KMS-11 (cell line): ENCODE data around the gene SORL1-AS1.

Experiments used
- H2AFZ ChIP-seq: fragments of 200-600 bp; sonication (generic); 2 replicates; pipeline ENCODE4 v1.6.1; 2016; ENCODE audit warnings: antibody characterized with exemption, mixed run types, low read depth
- H3K27ac ChIP-seq: fragments of 200-600 bp; sonication (generic); 2 replicates; pipeline ENCODE4 v1.6.1; 2016; ENCODE audit warnings: mild to moderate bottlenecking, mixed run types
- H3K27me3 ChIP-seq: fragments of 200-600 bp; sonication (generic); 2 replicates; pipeline ENCODE4 v1.6.1; 2017; ENCODE audit warnings: mild to moderate bottlenecking, low read depth, mixed run types, moderate library complexity; ENCODE audit not compliant: insufficient read depth
- H3K36me3 ChIP-seq: fragments of 200-600 bp; sonication (generic); 2 replicates; pipeline ENCODE4 v1.6.1; 2017; ENCODE audit warnings: mild to moderate bottlenecking, mixed run types; ENCODE audit not compliant: insufficient read depth
- H3K4me1 ChIP-seq: fragments of 200-600 bp; sonication (generic); 2 replicates; pipeline ENCODE4 v1.6.1; 2016; ENCODE audit warnings: mild to moderate bottlenecking, low read depth, mixed run types; ENCODE audit not compliant: poor library complexity, severe bottlenecking
- H3K4me2 ChIP-seq: fragments of 200-600 bp; sonication (generic); 2 replicates; pipeline ENCODE4 v1.7.0; 2016; ENCODE audit warnings: mild to moderate bottlenecking, mixed run types
- H3K4me3 ChIP-seq: fragments of 200-600 bp; sonication (generic); IDR thresholded peaks from 2 replicates; pipeline ENCODE4 v1.6.1; 2017; ENCODE audit warnings: low read depth, low read length, mixed read lengths; ENCODE audit not compliant: insufficient read depth
- H3K79me2 ChIP-seq: fragments of 200-600 bp; sonication (generic); 2 replicates; pipeline ENCODE4 v1.6.1; 2016; ENCODE audit warnings: low read depth, mixed run types; ENCODE audit not compliant: insufficient read depth
- H3K9ac ChIP-seq: fragments of 200-600 bp; sonication (generic); 2 replicates; pipeline ENCODE4 v1.6.1; 2016; ENCODE audit warnings: mild to moderate bottlenecking, mixed run types
- H4K20me1 ChIP-seq: fragments of 200-600 bp; sonication (generic); 2 replicates; pipeline ENCODE4 v1.6.1; 2016; ENCODE audit warnings: mild to moderate bottlenecking, mixed run types; ENCODE audit not compliant: insufficient read depth
- CTCF ChIP-seq: fragments of 200-600 bp; sonication (generic); conservative IDR thresholded peaks from 2 replicates; pipeline ENCODE4 v1.6.1; 2017; ENCODE audit warnings: low read depth, mild to moderate bottlenecking, antibody characterized with exemption, low read length, moderate library complexity, mixed read lengths

Gene SORL1-AS1

GRCh38 chr11:121419836-121420235 lies 32.9 kb downstream of the SORL1-AS1 start:
- H4K20me1 ChIP-seq = no peaks in the 10 kb centered on the region
- peak overlapping the region; percentile 73 for H3K4me2 ChIP-seq
- TF ChIP-seq CTCF = no peak
- peaks cover 76% of the 10 kb centered on the region for H3K4me1 ChIP-seq
- peak overlapping the region; percentile 75 for H3K27ac ChIP-seq
- H3K4me3 ChIP-seq = no peak overlapping the region
- peak overlapping the region; percentile 25; the same call in 1 of the 2 replicates for H3K9ac ChIP-seq
- no peak overlapping the region for H2AFZ ChIP-seq
- no peaks in the 10 kb centered on the region for H3K27me3 ChIP-seq
- no peaks in the 10 kb centered on the region for H3K79me2 ChIP-seq
- no peaks in the 10 kb centered on the region for H3K36me3 ChIP-seq

- Histone ChIP-seq H3K9ac (no peak overlapping the region; the same call in 1 of the 2 replicates), H3K79me2 (no peaks in the 10 kb centered on the region), H3K27me3 (no peaks in the 10 kb centered on the region), H3K4me2 (peak overlapping the region; percentile 73), H4K20me1 (no peaks in the 10 kb centered on the region), H3K36me3 (no peaks in the 10 kb centered on the region), H3K27ac (peak overlapping the region; percentile 75), H3K4me3 (no peak overlapping the region), H2AFZ (no peak overlapping the region), H3K4me1 (peaks cover 76% of the 10 kb centered on the region)
- TF ChIP-seq CTCF = no peak
These were observed 34.1 kb downstream of the SORL1-AS1 start for GRCh38 chr11:121418625-121419114.

- H3K9ac ChIP-seq = no peak overlapping the region; the same call in 1 of the 2 replicates
These were observed 35.2 kb downstream of the SORL1-AS1 start for GRCh38 chr11:121417607-121418006.

GRCh38 chr11:121417055-121417551 lies 35.7 kb downstream of the SORL1-AS1 start:
- no peak for TF ChIP-seq CTCF
- Histone ChIP-seq H3K79me2 (no peaks in the 10 kb centered on the region), H3K4me1 (peaks cover 67% of the 10 kb centered on the region), H3K4me2 (peak overlapping the region; percentile 63; the same call in 1 of the 2 replicates), H3K27ac (peak overlapping the region; percentile 75), H3K4me3 (no peak overlapping the region), H4K20me1 (no peaks in the 10 kb centered on the region), H2AFZ (no peak overlapping the region), H3K27me3 (no peaks in the 10 kb centered on the region), H3K9ac (no peak overlapping the region; the same call in 1 of the 2 replicates), H3K36me3 (no peaks in the 10 kb centered on the region)

More at GRCh38 chr11:121417607-121418006, 35.2 kb downstream of the SORL1-AS1 start:
- Histone ChIP-seq H4K20me1 (no peaks in the 10 kb centered on the region), H3K27me3 (no peaks in the 10 kb centered on the region), H3K27ac (peak overlapping the region; percentile 75), H3K36me3 (no peaks in the 10 kb centered on the region), H3K79me2 (no peaks in the 10 kb centered on the region), H3K4me3 (no peak overlapping the region), H2AFZ (no peak overlapping the region), H3K4me1 (peaks cover 73% of the 10 kb centered on the region), H3K4me2 (peak overlapping the region; percentile 63; the same call in 1 of the 2 replicates)
- TF ChIP-seq CTCF = no peak
